ENCODE data around the gene RAD51AP1.

GRCh38 chr12:4526923-4527546 lies 11.7 kb upstream of the RAD51AP1 start:
- TF ChIP-seq GATA2 (IDR thresholded peaks at IDR 0.05; ENCODE audit: low read depth, low read length), result no peak
- TF ChIP-seq GATA3 (IDR thresholded peaks at IDR 0.05; ENCODE audit: low read depth, low read length), result no peak
